HG03520 (cell line): ENCODE measurements around the gene RIPOR3.

Source experiments
- ATAC-seq: cut with Tn5 transposase; IDR thresholded peaks from one replicate; pipeline ENCODE4 v1.9.1; 2021; ENCODE audit warnings: mild to moderate bottlenecking, moderate library complexity; ENCODE audit not compliant: unreplicated experiment

Gene RIPOR3

GRCh38 chr20:50594231-50594590, 97.1 kb downstream of the RIPOR3 start:
- ATAC-seq: no peak

- ATAC-seq: no peak
These were observed 98.4 kb downstream of the RIPOR3 start for GRCh38 chr20:50593005-50593335.

- no peak for ATAC-seq
These were observed 98.9 kb downstream of the RIPOR3 start for GRCh38 chr20:50592282-50593004.

- ATAC-seq: no peak
These were observed 100.0 kb downstream of the RIPOR3 start for GRCh38 chr20:50591233-50591852.

- no peak for ATAC-seq
These were observed 101.0 kb downstream of the RIPOR3 start for GRCh38 chr20:50590348-50590664.

- ATAC-seq: no peak
These were observed 101.6 kb downstream of the RIPOR3 start for GRCh38 chr20:50589548-50590347.

GRCh38 chr20:50588034-50588736, 103.2 kb downstream of the RIPOR3 start:
- no peak for ATAC-seq

GRCh38 chr20:50587291-50587961, 103.9 kb downstream of the RIPOR3 start:
- no peak for ATAC-seq

GRCh38 chr20:50586531-50587232, 104.7 kb downstream of the RIPOR3 start:
- no peak for ATAC-seq

GRCh38 chr20:50585678-50586077, 105.7 kb downstream of the RIPOR3 start:
- ATAC-seq: no peak

GRCh38 chr20:50585214-50585613, 106.1 kb downstream of the RIPOR3 start:
- no peak for ATAC-seq

GRCh38 chr20:50584687-50585086, 106.7 kb downstream of the RIPOR3 start:
- ATAC-seq: no peak

GRCh38 chr20:50583442-50584150, 107.7 kb downstream of the RIPOR3 start:
- ATAC-seq: no peak

- ATAC-seq: no peak
These were observed 108.6 kb downstream of the RIPOR3 start for GRCh38 chr20:50582591-50583234.

GRCh38 chr20:50582092-50582491, 109.2 kb downstream of the RIPOR3 start:
- no peak for ATAC-seq

- no peak for ATAC-seq
These were observed 110.3 kb downstream of the RIPOR3 start for GRCh38 chr20:50580842-50581544.

- ATAC-seq: no peak
These were observed 111.2 kb downstream of the RIPOR3 start for GRCh38 chr20:50580016-50580747.

GRCh38 chr20:50579511-50579910, 111.8 kb downstream of the RIPOR3 start:
- ATAC-seq: no peak
